Right lobe of liver (tissue), 6 donors: ENCODE results near the gene HSFX3. TPM values are rescaled to one million over a fixed set of nuclear protein-coding genes. Genes with fewer than 3 reads are reported as not detected.
"Not testable (repeated sequence)": the region's sequence is repeated elsewhere in the genome, so short reads cannot be mapped to it uniquely, and the experiment has no call there.

Experiments
- ATAC-seq, 4 donors: fragments of 200-7000 bp; cut with Tn5 transposase; one replicate each; pipeline ENCODE4 v1.9.1; 2020; ENCODE audit warnings: mild to moderate bottlenecking in 4 of 4, moderate library complexity in 4 of 4
- DNase-seq, 3 donors: peaks; one replicate each; pipeline ENCODE4 v3.0.0-alpha.2; 2020
- H3K27ac ChIP-seq, 3 donors: fragments of 200-600 bp; one replicate each; pipeline ENCODE4 v1.8.0; 2022
- H3K27me3 ChIP-seq, 2 donors: fragments of 200-600 bp; one replicate each; pipeline ENCODE4 v1.8.0; 2022
- H3K36me3 ChIP-seq, 4 donors: fragments of 200-600 bp; sonication (generic) in 1 of 4; one replicate each; pipeline versions ENCODE4 v1.5.1 to v1.8.0; 2017 to 2022; ENCODE audit warnings: control low read depth in 1 of 4
- H3K4me1 ChIP-seq, 4 donors: fragments of 200-600 bp; sonication (generic) in 1 of 4; one replicate each; pipeline versions ENCODE4 v1.5.1 to v1.8.0; 2017 to 2022; ENCODE audit warnings: control low read depth in 1 of 4
- H3K4me3 ChIP-seq, 3 donors: fragments of 200-600 bp; one replicate each; pipeline ENCODE4 v1.8.0; 2022
- H3K9me3 ChIP-seq, 4 donors: fragments of 200-600 bp; sonication (generic) in 1 of 4; one replicate each; pipeline versions ENCODE4 v1.5.1 to v1.8.0; 2017 to 2022; ENCODE audit warnings: control low read depth in 1 of 4
- CTCF ChIP-seq, 4 donors: fragments of 200-600 bp in 3 of 4; fragments of 450-650 bp in 1 of 4; IDR thresholded peaks; one replicate each; pipeline versions ENCODE4 v1.5.1 to v1.8.0; 2016 to 2022; ENCODE audit warnings: antibody characterized with exemption in 4 of 4, mild to moderate bottlenecking in 2 of 4
- POLR2A ChIP-seq: fragments of 450-650 bp; IDR thresholded peaks from one replicate; pipeline ENCODE4 v1.6.1; 2017; ENCODE audit warnings: antibody characterized with exemption, mild to moderate bottlenecking
- WGBS: methylation state at CpG from one replicate; pipeline ENCODE4 v1.1.6; 2018; ENCODE audit warnings: low coverage, low lambda C conversion rate; ENCODE audit not compliant: insufficient coverage; ENCODE audit errors: missing lambda C conversion rate; 5-methylcytosine and 5-hydroxymethylcytosine counted together
- intact Hi-C, 2 donors: fragments of 100-400 bp; cut with DNase I; formaldehyde crosslinking; loops; one replicate each; pipeline versions ENCODE4 v1.11.2 to v1.14.1; 2022
- total RNA-seq, 6 experiments: library from RNA; depleted of rRNA in 2 of 6; stranded (reverse); fragments of >200 nt in 2 of 6; fragmentation: NEBNext Ultra II Directional in 3 of 6; extraction: Animal tissue kit (Norgen Biotek cat#: 25700) in 3 of 6; gene quantifications; one replicate each; pipeline versions ENCODE4 v1.1.0 to v1.2.4, GENCODE V29; 2016 to 2023
- donor health status: DM: no; HTN: yes; CAD: no.
- donor health status: DM: no; HTN: no; CAD: no.
- donor health status: DM: no; HTN: no; CAD: no.
- donor health status: DM: no; HTN: yes; CAD: no.
- donor health status: DM: no; HTN: yes; CAD: no.

Gene HSFX3
- total RNA-seq, 6 experiments from 2014 or later, result not detected

- ATAC-seq, H3K27me3 ChIP-seq, H3K36me3 ChIP-seq, H3K4me1 ChIP-seq, intact Hi-C loops, H3K4me3 ChIP-seq, DNase-seq, H3K9me3 ChIP-seq, H3K27ac ChIP-seq: not testable (repeated sequence)
- 86% methylated on average over 6 of the region's 11 CpGs for WGBS
Measured at GRCh38 chrX:149533999-149534398, 15.7 kb downstream of the HSFX3 start.

GRCh38 chrX:149532868-149533267 lies 16.9 kb downstream of the HSFX3 start:
- H3K4me1 ChIP-seq, H3K27ac ChIP-seq, H3K36me3 ChIP-seq, H3K27me3 ChIP-seq, H3K9me3 ChIP-seq, intact Hi-C loops, DNase-seq, H3K4me3 ChIP-seq: not testable (repeated sequence)
- WGBS, result no CpG with 5 or more reads among the region's 3 CpGs
- peak in 1 of 4 donors; percentile 53 for ATAC-seq

- Histone ChIP-seq H3K27me3 (no peaks in the 10 kb centered on the region), H3K9me3 (no peaks in the 10 kb centered on the region), H3K4me3 (no peak overlapping the region), H3K4me1 (no peaks in the 10 kb centered on the region), H3K36me3 (no peaks in the 10 kb centered on the region), H3K27ac (no peak overlapping the region)
- DNase-seq, result no peak
- TF ChIP-seq CTCF (IDR thresholded peaks at IDR 0.05) (no peak), POLR2A (no peak)
- 52% methylated on average over 2 of the region's 2 CpGs for WGBS
- no peak for ATAC-seq
- intact Hi-C loops, result no loop called here
Measured at GRCh38 chrX:149531599-149531998, 18.1 kb downstream of the HSFX3 start.

- TF ChIP-seq CTCF (IDR thresholded peaks at IDR 0.05) (no peak), POLR2A (no peak)
- no peak for DNase-seq
- no peak for ATAC-seq
- WGBS, result 44% methylated on average over 1 of the region's 1 CpG
- Histone ChIP-seq H3K27ac (no peak overlapping the region), H3K9me3 (no peaks in the 10 kb centered on the region), H3K4me3 (no peak overlapping the region), H3K27me3 (no peaks in the 10 kb centered on the region), H3K4me1 (no peaks in the 10 kb centered on the region), H3K36me3 (no peaks in the 10 kb centered on the region)
- intact Hi-C loops, result no loop called here
Measured at GRCh38 chrX:149528381-149528780, 21.3 kb downstream of the HSFX3 start.

GRCh38 chrX:149527705-149528104 lies 22.0 kb downstream of the HSFX3 start:
- Histone ChIP-seq H3K27me3 (no peaks in the 10 kb centered on the region), H3K36me3 (no peaks in the 10 kb centered on the region), H3K4me1 (peaks cover 0 to 1% (median 0%) of the 10 kb centered on the region in 4 donors), H3K4me3 (no peak overlapping the region), H3K27ac (no peak overlapping the region), H3K9me3 (no peaks in the 10 kb centered on the region)
- DNase-seq, result no peak
- WGBS, result 31% methylated on average over 1 of the region's 1 CpG
- intact Hi-C loops, result no loop called here
- TF ChIP-seq POLR2A (no peak), CTCF (IDR thresholded peaks at IDR 0.05) (peak; percentile 51 to 56 (median 52))
- ATAC-seq, result peak; percentile 49 to 66 (median 52)

GRCh38 chrX:149526318-149527033 lies 23.2 kb downstream of the HSFX3 start:
- H3K4me1 ChIP-seq, result peaks cover 0 to 10% (median 0%) of the 10 kb centered on the region in 4 donors
- H3K9me3 ChIP-seq, ATAC-seq, H3K4me3 ChIP-seq, H3K27me3 ChIP-seq, H3K27ac ChIP-seq, H3K36me3 ChIP-seq, intact Hi-C loops, DNase-seq: not testable (repeated sequence)
- WGBS, result 45% methylated on average over 2 of the region's 13 CpGs

GRCh38 chrX:149525903-149526302 lies 23.8 kb downstream of the HSFX3 start:
- H3K4me1 ChIP-seq, result peaks cover 0 to 10% (median 0%) of the 10 kb centered on the region in 4 donors
- H3K36me3 ChIP-seq, H3K27me3 ChIP-seq, H3K27ac ChIP-seq, H3K9me3 ChIP-seq, DNase-seq, intact Hi-C loops, H3K4me3 ChIP-seq: not testable (repeated sequence)
- ATAC-seq, result peak in 3 of 4 donors; percentile 7 to 24 (median 11)
- 29% methylated on average over 4 of the region's 5 CpGs for WGBS

GRCh38 chrX:149525389-149525788 lies 24.3 kb downstream of the HSFX3 start:
- H3K27me3 ChIP-seq, H3K4me3 ChIP-seq, intact Hi-C loops, DNase-seq, H3K36me3 ChIP-seq, H3K9me3 ChIP-seq, H3K27ac ChIP-seq: not testable (repeated sequence)
- WGBS, result 67% methylated on average over 1 of the region's 10 CpGs
- ATAC-seq, result peak; percentile 53 to 67 (median 60)
- peaks cover 0 to 10% (median 0%) of the 10 kb centered on the region in 4 donors for H3K4me1 ChIP-seq
